Immature natural killer cell (primary cell): ENCODE measurements around the gene SLF2. TPM values are rescaled to one million over a fixed set of nuclear protein-coding genes. Genes with fewer than 3 reads are reported as not detected.
A peak's percentile ranks its signal among the peaks of the same experiment; 100 is the strongest.

ENCODE experiments used
- DNase-seq, 3 donors: peaks; one replicate each; pipeline ENCODE4 v3.0.0; 2022; ENCODE audit warnings: mixed read lengths in 1 of 3
- H3K27ac Mint-ChIP-seq, 6 donors: one replicate each; pipeline ENCODE4 v1.8.0; 2020; ENCODE audit warnings: mixed read lengths in 6 of 6, mild to moderate bottlenecking in 5 of 6, inconsistent platforms in 4 of 6, moderate library complexity in 3 of 6
- H3K27me3 Mint-ChIP-seq, 3 donors: one replicate each; pipeline ENCODE4 v1.8.0; 2020 to 2021; ENCODE audit warnings: low read depth in 3 of 3, mild to moderate bottlenecking in 3 of 3, mixed read lengths in 3 of 3, moderate library complexity in 3 of 3, inconsistent platforms in 1 of 3
- H3K36me3 Mint-ChIP-seq, 3 donors: one replicate each; pipeline ENCODE4 v1.8.0; 2020; ENCODE audit warnings: mixed read lengths in 3 of 3, inconsistent platforms in 2 of 3, mild to moderate bottlenecking in 2 of 3
- H3K4me1 Mint-ChIP-seq, 2 donors: one replicate each; pipeline ENCODE4 v1.8.0; 2020; ENCODE audit warnings: inconsistent platforms in 2 of 2, mild to moderate bottlenecking in 2 of 2, mixed read lengths in 2 of 2, moderate library complexity in 1 of 2
- H3K4me3 Mint-ChIP-seq, 5 donors: one replicate each; pipeline ENCODE4 v1.8.0; 2020; ENCODE audit warnings: mild to moderate bottlenecking in 5 of 5, mixed read lengths in 5 of 5, inconsistent platforms in 3 of 5, moderate library complexity in 3 of 5
- H3K9me3 Mint-ChIP-seq, 6 donors: one replicate each; pipeline ENCODE4 v1.8.0; 2020; ENCODE audit warnings: mild to moderate bottlenecking in 6 of 6, mixed read lengths in 6 of 6, inconsistent platforms in 4 of 6, moderate library complexity in 3 of 6
- polyA plus RNA-seq, 3 donors: library from polyadenylated mRNA; unstranded; fragments of 300-500 nt; fragmentation: Illumina TruSeq; gene quantifications; one replicate each; pipeline ENCODE4 v1.2.3, GENCODE V29; 2021

SLF2 gene
- polyA plus RNA-seq, 3 donors from 2014 or later, result 6.1 to 21.3 (median 8.9) TPM

GRCh38 chr10:101000915-101001658 is 88.3 kb downstream of the SLF2 start:
- Mint-ChIP-seq H3K4me3 (peak overlapping the region; percentile 72 to 85 (median 78)), H3K9me3 (no peaks in the 10 kb centered on the region), H3K4me1 (peaks cover 25 to 29% of the 10 kb centered on the region in 2 donors), H3K36me3 (peaks cover 0 to 4% (median 0%) of the 10 kb centered on the region in 3 donors), H3K27me3 (peaks cover 0 to 9% (median 5%) of the 10 kb centered on the region in 3 donors), H3K27ac (peak overlapping the region in 5 of 6 donors; percentile 46 to 86 (median 73))
- DNase-seq, result no peak

DNA sequence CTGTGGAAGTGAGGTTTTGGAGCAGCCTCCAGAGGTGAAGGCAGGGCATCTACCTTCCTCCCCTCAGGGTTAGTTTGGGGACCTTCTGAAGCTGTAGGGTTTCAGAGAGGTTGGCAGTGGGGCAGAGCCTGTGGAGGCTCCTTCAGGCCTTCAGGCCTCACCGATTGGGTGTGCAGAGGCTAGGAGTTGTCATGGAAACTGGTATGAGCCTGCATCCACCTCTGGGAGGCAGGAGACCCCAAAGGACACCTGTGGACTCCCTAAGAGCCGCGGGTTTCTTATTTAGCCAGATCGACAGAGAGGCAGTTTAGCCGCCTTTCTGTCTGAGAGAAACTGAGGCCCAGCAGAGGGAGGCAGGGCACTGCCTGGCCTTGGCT is 88.9 kb downstream of the SLF2 start:
- DNase-seq, result no peak
- no peaks in the 10 kb centered on the region for H3K9me3 Mint-ChIP-seq
- H3K27ac Mint-ChIP-seq, result no peak overlapping the region
- H3K27me3 Mint-ChIP-seq, result peaks cover 0 to 5% (median 5%) of the 10 kb centered on the region in 3 donors
- peaks cover 20 to 24% of the 10 kb centered on the region in 2 donors for H3K4me1 Mint-ChIP-seq
- H3K36me3 Mint-ChIP-seq, result peaks cover 0 to 4% (median 0%) of the 10 kb centered on the region in 3 donors
- H3K4me3 Mint-ChIP-seq, result no peak overlapping the region

- no peaks in the 10 kb centered on the region for H3K9me3 Mint-ChIP-seq
- peak overlapping the region in 1 of 5 donors; percentile 40 for H3K4me3 Mint-ChIP-seq
These were observed 89.7 kb downstream of the SLF2 start for GRCh38 chr10:101002456-101002855.

DNA sequence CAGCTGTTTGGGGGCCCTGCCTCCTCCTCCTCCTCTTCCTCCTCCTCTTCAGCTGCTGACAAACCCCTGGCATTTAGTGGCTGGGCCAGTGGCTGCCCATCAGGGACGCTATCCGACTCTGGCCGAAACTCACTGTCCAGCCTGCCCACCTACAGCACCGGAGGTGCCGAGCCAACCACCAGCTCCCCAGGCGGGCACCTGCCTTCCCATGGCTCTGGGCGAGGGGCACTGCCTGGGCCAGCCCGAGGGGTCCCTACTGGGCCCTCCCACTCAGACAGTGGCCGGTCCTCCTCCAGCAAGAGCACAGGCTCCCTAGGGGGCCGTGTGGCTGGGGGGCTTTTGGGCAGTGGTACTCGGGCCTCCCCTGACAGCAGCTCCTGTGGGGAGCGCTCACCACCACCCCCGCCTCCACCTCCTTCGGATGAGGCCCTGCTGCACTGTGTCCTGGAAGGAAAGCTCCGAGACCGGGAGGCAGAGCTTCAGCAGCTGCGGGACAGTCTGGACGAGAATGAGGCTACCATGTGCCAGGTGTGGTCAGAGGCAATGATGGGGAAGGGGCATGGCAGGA is 91.0 kb downstream of the SLF2 start:
- H3K27me3 Mint-ChIP-seq, result peaks cover 0 to 2% (median 2%) of the 10 kb centered on the region in 3 donors
- peaks cover 0 to 4% (median 0%) of the 10 kb centered on the region in 3 donors for H3K36me3 Mint-ChIP-seq
- H3K4me3 Mint-ChIP-seq, result no peak overlapping the region
- H3K4me1 Mint-ChIP-seq, result peaks cover 10 to 12% of the 10 kb centered on the region in 2 donors
- no peak overlapping the region for H3K27ac Mint-ChIP-seq
- no peaks in the 10 kb centered on the region for H3K9me3 Mint-ChIP-seq
- no peak for DNase-seq

More at GRCh38 chr10:101002456-101002855, 89.7 kb downstream of the SLF2 start:
- DNase-seq, result no peak
- H3K4me1 Mint-ChIP-seq, result peaks cover 20 to 21% of the 10 kb centered on the region in 2 donors
- peaks cover 0 to 4% (median 0%) of the 10 kb centered on the region in 3 donors for H3K36me3 Mint-ChIP-seq
- peaks cover 0 to 5% (median 3%) of the 10 kb centered on the region in 3 donors for H3K27me3 Mint-ChIP-seq
- no peak overlapping the region for H3K27ac Mint-ChIP-seq

- Mint-ChIP-seq H3K4me3 (no peak overlapping the region), H3K9me3 (no peaks in the 10 kb centered on the region), H3K4me1 (peaks cover 7 to 8% of the 10 kb centered on the region in 2 donors), H3K36me3 (peaks cover 0 to 4% (median 0%) of the 10 kb centered on the region in 3 donors), H3K27me3 (no peaks in the 10 kb centered on the region), H3K27ac (no peak overlapping the region)
- no peak for DNase-seq
These were observed 92.6 kb downstream of the SLF2 start for GRCh38 chr10:101005361-101005760.

DNA sequence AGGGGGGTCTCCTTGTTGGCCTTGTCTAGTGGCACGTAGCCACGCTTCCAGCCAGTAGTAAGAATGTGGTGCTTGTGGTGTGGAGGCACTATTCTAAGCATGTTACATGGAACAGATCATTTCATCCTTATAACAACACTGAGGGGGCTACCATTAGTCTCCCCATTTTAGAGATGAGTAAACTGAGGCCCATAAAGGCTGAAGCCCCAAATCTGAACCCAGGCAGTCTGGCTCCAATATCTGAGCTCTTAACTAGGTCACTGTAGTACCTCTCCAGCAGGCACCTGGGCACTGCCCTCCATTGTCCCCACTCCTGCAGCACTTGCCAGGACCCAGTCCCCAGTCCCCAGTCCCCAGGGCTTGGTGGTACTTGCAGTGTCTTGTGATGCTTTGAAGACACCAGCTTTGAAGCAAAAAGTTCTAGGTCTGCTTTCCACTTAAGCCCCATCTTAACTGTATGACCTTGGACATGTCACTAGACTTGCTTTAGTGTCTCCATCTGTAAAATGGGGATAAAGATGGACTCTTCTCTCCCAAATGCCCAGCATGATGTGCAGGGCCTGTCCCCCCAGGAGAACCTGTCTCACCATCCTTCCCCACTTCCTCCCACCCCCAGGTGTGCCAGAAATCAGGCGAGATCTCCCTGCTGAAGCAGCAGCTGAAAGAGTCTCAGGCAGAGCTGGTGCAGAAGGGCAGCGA is 93.3 kb downstream of the SLF2 start:
- H3K4me1 Mint-ChIP-seq, result peaks cover 2 to 4% of the 10 kb centered on the region in 2 donors
- H3K9me3 Mint-ChIP-seq, result no peaks in the 10 kb centered on the region
- peaks cover 0 to 2% (median 0%) of the 10 kb centered on the region in 3 donors for H3K36me3 Mint-ChIP-seq
- no peak overlapping the region for H3K4me3 Mint-ChIP-seq
- H3K27me3 Mint-ChIP-seq, result no peaks in the 10 kb centered on the region
- DNase-seq, result no peak
- H3K27ac Mint-ChIP-seq, result no peak overlapping the region

DNA sequence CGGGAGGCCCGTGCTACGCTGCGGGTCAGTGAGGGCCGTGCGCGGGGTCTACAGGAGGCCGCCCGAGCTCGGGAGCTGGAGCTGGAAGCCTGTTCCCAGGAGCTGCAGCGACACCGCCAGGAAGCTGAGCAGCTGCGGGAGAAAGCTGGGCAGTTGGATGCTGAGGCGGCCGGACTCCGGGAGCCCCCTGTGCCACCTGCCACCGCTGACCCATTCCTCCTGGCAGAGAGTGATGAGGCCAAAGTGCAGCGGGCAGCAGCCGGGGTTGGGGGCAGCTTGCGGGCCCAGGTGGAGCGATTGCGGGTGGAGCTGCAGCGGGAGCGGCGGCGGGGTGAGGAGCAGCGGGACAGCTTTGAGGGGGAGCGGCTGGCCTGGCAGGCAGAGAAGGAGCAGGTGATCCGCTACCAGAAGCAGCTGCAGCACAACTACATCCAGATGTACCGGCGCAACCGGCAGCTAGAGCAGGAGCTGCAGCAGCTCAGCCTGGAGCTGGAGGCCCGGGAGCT is 93.9 kb downstream of the SLF2 start:
- Mint-ChIP-seq H3K4me3 (no peak overlapping the region), H3K36me3 (no peaks in the 10 kb centered on the region), H3K9me3 (no peaks in the 10 kb centered on the region), H3K27me3 (peaks cover 0 to 2% (median 0%) of the 10 kb centered on the region in 3 donors), H3K27ac (no peak overlapping the region), H3K4me1 (no peaks in the 10 kb centered on the region)
- no peak for DNase-seq

GRCh38 chr10:101007099-101007711 is 94.4 kb downstream of the SLF2 start:
- Mint-ChIP-seq H3K4me1 (no peaks in the 10 kb centered on the region), H3K27ac (no peak overlapping the region), H3K36me3 (no peaks in the 10 kb centered on the region), H3K4me3 (no peak overlapping the region), H3K27me3 (peaks cover 0 to 2% (median 0%) of the 10 kb centered on the region in 3 donors), H3K9me3 (no peaks in the 10 kb centered on the region)
- no peak for DNase-seq

- Mint-ChIP-seq H3K9me3 (no peaks in the 10 kb centered on the region), H3K4me3 (no peak overlapping the region), H3K27me3 (peaks cover 0 to 2% (median 0%) of the 10 kb centered on the region in 3 donors), H3K4me1 (peaks cover 3 to 6% of the 10 kb centered on the region in 2 donors), H3K36me3 (no peaks in the 10 kb centered on the region), H3K27ac (no peak overlapping the region)
- no peak for DNase-seq
These were observed 95.4 kb downstream of the SLF2 start for GRCh38 chr10:101007915-101008822.

GRCh38 chr10:101008823-101009423 is 96.2 kb downstream of the SLF2 start:
- H3K4me3 Mint-ChIP-seq, result no peak overlapping the region
- no peaks in the 10 kb centered on the region for H3K9me3 Mint-ChIP-seq
- no peak overlapping the region for H3K27ac Mint-ChIP-seq
- H3K4me1 Mint-ChIP-seq, result peaks cover 5 to 6% of the 10 kb centered on the region in 2 donors
- H3K36me3 Mint-ChIP-seq, result no peaks in the 10 kb centered on the region
- no peak for DNase-seq
- H3K27me3 Mint-ChIP-seq, result peaks cover 0 to 5% (median 0%) of the 10 kb centered on the region in 3 donors

DNA sequence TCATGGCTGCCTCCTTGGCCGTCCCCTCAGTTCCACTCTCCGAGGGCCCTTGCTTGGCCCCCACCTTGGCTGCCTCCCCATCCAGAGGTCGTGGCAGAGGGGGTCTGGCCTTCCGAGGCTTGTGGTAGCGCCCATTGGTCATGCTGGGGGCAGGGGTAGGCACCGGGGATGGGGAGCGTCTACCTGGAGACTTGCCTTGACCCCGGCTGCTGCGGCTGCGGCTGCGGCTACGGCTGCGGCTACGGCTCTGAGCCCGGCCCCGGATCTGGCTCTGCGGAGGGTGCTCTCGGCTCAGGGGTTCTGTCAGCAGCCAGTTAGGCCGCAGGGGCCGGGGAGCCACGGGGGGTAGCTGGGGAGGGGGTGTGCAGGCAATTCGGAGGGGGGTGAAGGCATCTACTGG is 97.6 kb downstream of the SLF2 start:
- Mint-ChIP-seq H3K27me3 (peaks cover 0 to 7% (median 3%) of the 10 kb centered on the region in 3 donors), H3K36me3 (no peaks in the 10 kb centered on the region), H3K4me1 (peaks cover 11 to 12% of the 10 kb centered on the region in 2 donors), H3K9me3 (no peaks in the 10 kb centered on the region), H3K4me3 (no peak overlapping the region), H3K27ac (no peak overlapping the region)
- no peak for DNase-seq

GRCh38 chr10:101011517-101012423 is 99.0 kb downstream of the SLF2 start:
- Mint-ChIP-seq H3K36me3 (no peaks in the 10 kb centered on the region), H3K27ac (no peak overlapping the region), H3K4me3 (no peak overlapping the region)

More at GRCh38 chr10:101011517-101012423, 99.0 kb downstream of the SLF2 start:
- H3K9me3 Mint-ChIP-seq, result no peaks in the 10 kb centered on the region
- peaks cover 4 to 12% (median 6%) of the 10 kb centered on the region in 3 donors for H3K27me3 Mint-ChIP-seq
- peaks cover 11 to 12% of the 10 kb centered on the region in 2 donors for H3K4me1 Mint-ChIP-seq
- no peak for DNase-seq
